ENCODE results near the gene NCAPG.

NCAPG gene

GRCh38 chr4:17787315-17787714, 23.5 kb upstream of the NCAPG start:
- no peak for TF ChIP-seq FOXP2 (optimal IDR thresholded peaks at IDR 0.05; ENCODE audit: borderline replicate concordance, extremely low read depth, extremely low read length, insufficient read depth)
- no peak for TF ChIP-seq REST (IDR thresholded peaks at IDR 0.05; ENCODE audit: insufficient read depth in 1 of 2, low read depth in 2 of 2, low read length in 2 of 2)
- no peak for TF ChIP-seq SIN3A (IDR thresholded peaks at IDR 0.05; ENCODE audit: borderline replicate concordance, insufficient read depth, low read length)
- no peak for TF ChIP-seq POLR2AphosphoS5 (IDR thresholded peaks at IDR 0.05; ENCODE audit: low read depth, low read length)
- TF ChIP-seq TAF1 (IDR thresholded peaks at IDR 0.05; ENCODE audit: borderline replicate concordance, insufficient read depth, low read length) = no peak

GRCh38 chr4:17788956-17789355, 21.8 kb upstream of the NCAPG start:
- no peak for TF ChIP-seq POLR2AphosphoS5 (IDR thresholded peaks at IDR 0.05; ENCODE audit: low read depth, low read length)
- no peak for TF ChIP-seq SIN3A (IDR thresholded peaks at IDR 0.05; ENCODE audit: borderline replicate concordance, insufficient read depth, low read length)
- TF ChIP-seq FOXP2 (optimal IDR thresholded peaks at IDR 0.05; ENCODE audit: borderline replicate concordance, extremely low read depth, extremely low read length, insufficient read depth) = no peak
- TF ChIP-seq REST (IDR thresholded peaks at IDR 0.05; ENCODE audit: insufficient read depth in 1 of 2, low read depth in 2 of 2, low read length in 2 of 2) = no peak
- TF ChIP-seq TAF1 (IDR thresholded peaks at IDR 0.05; ENCODE audit: borderline replicate concordance, insufficient read depth, low read length) = no peak

GRCh38 chr4:17794730-17795129, 16.0 kb upstream of the NCAPG start:
- TF ChIP-seq SIN3A (IDR thresholded peaks at IDR 0.05; ENCODE audit: borderline replicate concordance, insufficient read depth, low read length) = no peak
- no peak for TF ChIP-seq FOXP2 (optimal IDR thresholded peaks at IDR 0.05; ENCODE audit: borderline replicate concordance, extremely low read depth, extremely low read length, insufficient read depth)
- no peak for TF ChIP-seq REST (IDR thresholded peaks at IDR 0.05; ENCODE audit: insufficient read depth in 1 of 2, low read depth in 2 of 2, low read length in 2 of 2)
- no peak for TF ChIP-seq POLR2AphosphoS5 (IDR thresholded peaks at IDR 0.05; ENCODE audit: low read depth, low read length)
- TF ChIP-seq TAF1 (IDR thresholded peaks at IDR 0.05; ENCODE audit: borderline replicate concordance, insufficient read depth, low read length) = no peak

DNA sequence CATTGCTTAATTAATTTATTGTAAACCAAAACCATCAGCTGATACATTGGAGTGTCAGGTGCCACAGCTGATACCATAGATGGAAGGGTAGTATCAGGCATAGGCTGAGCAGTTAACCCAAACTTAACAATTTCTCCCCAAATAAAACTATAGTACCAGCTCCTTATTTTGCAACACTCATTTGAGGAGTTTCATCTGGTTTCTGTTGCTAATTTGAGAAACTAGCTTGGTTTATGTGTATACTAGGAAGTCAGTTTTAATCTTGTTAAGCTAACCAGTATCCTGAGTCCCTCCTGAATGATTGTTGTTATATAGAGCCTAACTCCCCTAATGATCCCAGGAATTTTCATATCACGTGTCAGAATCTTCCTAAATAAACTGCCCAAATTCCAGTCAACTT, 13.0 kb upstream of the NCAPG start:
- TF ChIP-seq SIN3A (IDR thresholded peaks at IDR 0.05; ENCODE audit: borderline replicate concordance, insufficient read depth, low read length) (no peak), REST (IDR thresholded peaks at IDR 0.05; ENCODE audit: insufficient read depth in 1 of 2, low read depth in 2 of 2, low read length in 2 of 2) (no peak), POLR2AphosphoS5 (IDR thresholded peaks at IDR 0.05; ENCODE audit: low read depth, low read length) (no peak), TAF1 (IDR thresholded peaks at IDR 0.05; ENCODE audit: borderline replicate concordance, insufficient read depth, low read length) (no peak), FOXP2 (optimal IDR thresholded peaks at IDR 0.05; ENCODE audit: borderline replicate concordance, extremely low read depth, extremely low read length, insufficient read depth) (no peak)
